Measurements from ENCODE around the gene UNC93B1.
"Not testable (repeated sequence)": the region's sequence is repeated elsewhere in the genome, so short reads cannot be mapped to it uniquely, and the experiment has no call there.

DNA sequence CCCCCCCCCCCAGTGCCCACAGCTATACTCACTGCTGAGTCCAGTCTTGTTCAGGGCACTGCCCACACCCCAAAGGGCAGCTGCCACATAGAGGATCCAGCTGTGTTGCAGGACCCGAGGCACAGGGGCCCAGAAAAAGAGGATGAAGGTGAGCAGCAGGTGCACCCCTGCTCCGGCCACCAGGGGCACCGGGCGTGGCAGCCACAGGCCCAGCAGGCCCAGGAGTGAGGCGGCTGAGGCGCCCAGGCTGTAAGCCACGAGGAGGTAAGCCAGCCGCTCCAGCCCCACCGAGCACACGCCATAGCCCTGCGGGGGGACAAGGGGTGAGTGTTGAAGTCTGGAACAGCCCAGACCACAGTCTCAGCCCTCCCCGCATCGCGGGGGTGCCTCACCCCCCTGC lies 8.3 kb downstream of the UNC93B1 start:
- TF ChIP-seq EZH2 (IDR thresholded peaks at IDR 0.05; ENCODE audit: low read length); CTCF (optimal IDR thresholded peaks at IDR 0.05 in 1 of 3, IDR thresholded peaks at IDR 0.05 in 1 of 3, conservative IDR thresholded peaks at IDR 0.05 in 1 of 3; ENCODE audit: extremely low read depth in 1 of 3, insufficient read depth in 2 of 3, low read length in 3 of 3): not testable (repeated sequence)

Data from keratinocyte (primary cell).